GM10248 (cell line): ENCODE data around the gene WIPF3.

ENCODE experiments used
- CTCF ChIA-PET: fragments of 300-600 bp; sonication (Branson Sonifier 250); formaldehyde crosslinking; extraction: SDS; loops from one replicate; lab custom pipeline; 2021; ENCODE audit warnings: antibody characterized with exemption; lab: Yijun Ruan, JAX
- POLR2A ChIA-PET: fragments of 350-650 bp; sonication (Branson Sonifier 250); formaldehyde crosslinking; extraction: SDS; loops from one replicate; lab custom pipeline; 2020; ENCODE audit warnings: antibody characterized with exemption; lab: Yijun Ruan, JAX
- DNase-seq: peaks from one replicate; pipeline ENCODE4 v3.0.0; 2012; ENCODE audit errors: extremely low spot score
- CTCF ChIP-seq: IDR thresholded peaks from 2 replicates; pipeline ENCODE4 v1.5.1; 2012; ENCODE audit warnings: mild to moderate bottlenecking, low read depth; ENCODE audit errors: extremely low read depth, missing control alignments, control extremely low read depth

Gene WIPF3

GRCh38 chr7:29906200-29907022 lies 100.1 kb downstream of the WIPF3 start:
- no peak for DNase-seq
- ChIA-PET POLR2A (no interaction called here), CTCF (interaction anchor here (2.0 to 5.0 kb wide), 2 partner anchors 11 to 16 kb away, joined by 5 to 33 read pairs; no protein-coding TSS in a partner anchor)

GRCh38 chr7:29914180-29914579 lies 107.9 kb downstream of the WIPF3 start:
- no peak for TF ChIP-seq CTCF
- no peak for DNase-seq
- CTCF ChIA-PET, result interaction anchor here (1.2 kb wide), 1 partner anchor 9 kb away, joined by 4 read pairs; no protein-coding TSS in a partner anchor
- POLR2A ChIA-PET, result no interaction called here

More at GRCh38 chr7:29906200-29907022, 100.1 kb downstream of the WIPF3 start:
- TF ChIP-seq CTCF, result no peak

GRCh38 chr7:29915481-29916215 lies 109.3 kb downstream of the WIPF3 start:
- POLR2A ChIA-PET, result no interaction called here
- DNase-seq, result no peak
- CTCF ChIA-PET, result no interaction called here
- no peak for TF ChIP-seq CTCF

- no peak for DNase-seq
- ChIA-PET POLR2A (no interaction called here), CTCF (interaction anchor here (1.0 to 1.2 kb wide), 4 partner anchors 8 to 169 kb away, joined by 3 to 5 read pairs (median 5); no protein-coding TSS in a partner anchor)
- no peak for TF ChIP-seq CTCF
Observed at GRCh38 chr7:29917641-29918040, 111.3 kb downstream of the WIPF3 start.

- ChIA-PET POLR2A (no interaction called here), CTCF (interaction anchor here (1.1 to 3.6 kb wide), 3 partner anchors 9 to 40 kb away, joined by 5 to 15 read pairs (median 5); no protein-coding TSS in a partner anchor)
- TF ChIP-seq CTCF, result no peak
- no peak for DNase-seq
Observed at GRCh38 chr7:29918850-29919249, 112.5 kb downstream of the WIPF3 start.

- POLR2A ChIA-PET, result no interaction called here
- DNase-seq, result no peak
- no peak for TF ChIP-seq CTCF
- CTCF ChIA-PET, result interaction anchor here (1.2 to 3.6 kb wide), 5 partner anchors 11 to 170 kb away, joined by 3 to 34 read pairs (median 11); no protein-coding TSS in a partner anchor
Observed at GRCh38 chr7:29919790-29920189, 113.5 kb downstream of the WIPF3 start.
